ENCODE results near the gene MYO10.

MYO10 gene

GRCh38 chr5:16807547-16807864 is 128.6 kb downstream of the MYO10 start:
- DNase-seq = no peak

- no peak for DNase-seq
Measured at GRCh38 chr5:16806711-16807546, 129.2 kb downstream of the MYO10 start.

GRCh38 chr5:16805486-16805885 is 130.6 kb downstream of the MYO10 start:
- DNase-seq = no peak

- no peak for DNase-seq
Measured at GRCh38 chr5:16803831-16804230, 132.3 kb downstream of the MYO10 start.

- no peak for DNase-seq
Measured at GRCh38 chr5:16800477-16800876, 135.6 kb downstream of the MYO10 start.

- DNase-seq = no peak
Measured at GRCh38 chr5:16799796-16800195, 136.3 kb downstream of the MYO10 start.

- no peak for DNase-seq
Measured at GRCh38 chr5:16797951-16798350, 138.1 kb downstream of the MYO10 start.

GRCh38 chr5:16794269-16794913 is 141.7 kb downstream of the MYO10 start:
- DNase-seq = no peak

GRCh38 chr5:16792598-16793275 is 143.4 kb downstream of the MYO10 start:
- no peak for DNase-seq

GRCh38 chr5:16791904-16792597 is 144.0 kb downstream of the MYO10 start:
- DNase-seq = no peak

- peak in 1 of 2 experiments; percentile 40 for DNase-seq
Measured at GRCh38 chr5:16791036-16791705, 144.9 kb downstream of the MYO10 start.

GRCh38 chr5:16788957-16789356 is 147.1 kb downstream of the MYO10 start:
- no peak for DNase-seq

GRCh38 chr5:16787278-16787677 is 148.8 kb downstream of the MYO10 start:
- DNase-seq = no peak

GRCh38 chr5:16784843-16785791 is 151.0 kb downstream of the MYO10 start:
- no peak for DNase-seq

- no peak for DNase-seq
Measured at GRCh38 chr5:16784088-16784487, 152.0 kb downstream of the MYO10 start.

GRCh38 chr5:16781828-16782626 is 154.1 kb downstream of the MYO10 start:
- DNase-seq = no peak

- no peak for DNase-seq
Measured at GRCh38 chr5:16780325-16780724, 155.8 kb downstream of the MYO10 start.

- DNase-seq = no peak
Measured at GRCh38 chr5:16777432-16777831, 158.7 kb downstream of the MYO10 start.

- no peak for DNase-seq
Measured at GRCh38 chr5:16776611-16777251, 159.4 kb downstream of the MYO10 start.

- DNase-seq = no peak
Measured at GRCh38 chr5:16774806-16775205, 161.3 kb downstream of the MYO10 start.
